ENCODE data around the gene CEND1. TPM values are rescaled to one million over a fixed set of nuclear protein-coding genes. Genes with fewer than 3 reads are reported as not detected.

Gene CEND1
- polyA plus RNA-seq, 1 donor from 2014 or later = 11.8 TPM

- H2AFZ ChIP-seq (ENCODE audit: low read depth, low read length) = no peak overlapping the region
- no peak for TF ChIP-seq MXI1 (conservative IDR thresholded peaks at IDR 0.05; ENCODE audit: poor library complexity, severe bottlenecking)
- TF ChIP-seq POLR2AphosphoS5 (IDR thresholded peaks at IDR 0.05) = no peak
- no peak for TF ChIP-seq CTCF (IDR thresholded peaks at IDR 0.05; ENCODE audit: poor library complexity, severe bottlenecking)
- TF ChIP-seq TAF1 (IDR thresholded peaks at IDR 0.05; ENCODE audit: low read depth) = no peak
- no peak for TF ChIP-seq REST (IDR thresholded peaks at IDR 0.05; ENCODE audit: borderline replicate concordance)
- TF ChIP-seq EP300 (conservative IDR thresholded peaks at IDR 0.05; ENCODE audit: poor library complexity, severe bottlenecking) = no peak
- no peak for TF ChIP-seq SMC3 (conservative IDR thresholded peaks at IDR 0.05; ENCODE audit: poor library complexity)
- no peak for TF ChIP-seq RAD21 (conservative IDR thresholded peaks at IDR 0.05)
- no peak for TF ChIP-seq EZH2 (IDR thresholded peaks at IDR 0.05; ENCODE audit: borderline replicate concordance, insufficient read depth, low read length, poor library complexity, severe bottlenecking)
- H3F3A ChIP-seq (ENCODE audit: insufficient read depth, low read length, poor library complexity, severe bottlenecking) = no peaks in the 10 kb centered on the region
- no peaks in the 10 kb centered on the region for H4K20me1 ChIP-seq (ENCODE audit: insufficient read depth)
- no peaks in the 10 kb centered on the region for H3K9me3 ChIP-seq (ENCODE audit: low read length)
- peak overlapping the region; percentile 100 for H3K4me3 ChIP-seq (ENCODE audit: low read length)
- no peak overlapping the region for H3K4me2 ChIP-seq (ENCODE audit: low read length)
- peaks cover 13% of the 10 kb centered on the region for H3K79me2 ChIP-seq (replicated peaks; ENCODE audit: insufficient read depth, low read length)
- no peaks in the 10 kb centered on the region for H3K36me3 ChIP-seq (ENCODE audit: insufficient read depth, low read length)
- no peaks in the 10 kb centered on the region for H3K9me2 ChIP-seq (ENCODE audit: insufficient read depth, low read length)
- no peak overlapping the region for H3K27ac ChIP-seq (ENCODE audit: low read length)
- H3K9ac ChIP-seq (ENCODE audit: low read length) = peak overlapping the region; percentile 99
- no peaks in the 10 kb centered on the region for H3K27me3 ChIP-seq (ENCODE audit: insufficient read depth, low read depth, low read length)
Observed at GRCh38 chr11:794766-795633, 5.1 kb upstream of the CEND1 start.

DNA sequence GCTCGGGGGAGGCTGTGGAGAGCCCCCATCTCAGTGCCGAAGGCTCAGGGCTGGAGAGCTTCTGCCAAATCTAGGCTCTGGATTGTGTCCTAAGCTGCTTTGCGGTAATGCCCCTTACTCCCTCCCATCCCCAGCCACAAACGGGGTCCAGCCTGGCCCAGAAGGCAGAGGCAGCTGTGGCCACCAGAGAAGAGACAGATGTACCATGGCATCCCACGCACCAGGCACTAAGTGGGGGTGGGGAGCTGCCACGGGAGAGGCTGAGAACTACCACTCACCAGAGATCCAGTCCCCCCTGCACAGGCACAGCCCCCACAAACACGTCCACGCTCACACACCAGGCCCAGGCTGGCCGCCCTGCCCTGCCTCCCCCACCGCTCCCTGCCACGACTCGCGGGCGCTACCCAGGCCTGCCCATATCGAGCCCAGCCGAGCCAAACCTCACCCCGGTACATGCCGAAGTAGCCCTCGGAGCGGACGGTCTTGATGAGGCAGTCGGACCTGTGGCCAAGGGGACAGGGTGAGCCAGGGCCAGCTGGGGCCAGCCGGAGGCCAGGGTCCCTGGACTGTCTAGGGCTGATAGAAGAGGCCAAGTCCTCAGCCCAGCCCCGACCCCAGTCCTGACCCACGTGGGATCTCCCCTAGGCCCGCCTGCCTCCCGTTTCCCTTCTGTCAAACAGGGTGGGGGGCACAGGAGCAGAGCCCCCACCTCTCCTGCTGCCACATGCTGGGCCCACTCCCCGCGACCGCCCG, 4.3 kb upstream of the CEND1 start:
- Histone ChIP-seq H4K20me1 (ENCODE audit: insufficient read depth) (no peaks in the 10 kb centered on the region), H3K4me3 (ENCODE audit: low read length) (no peak overlapping the region), H2AFZ (ENCODE audit: low read depth, low read length) (no peak overlapping the region), H3K79me2 (replicated peaks; ENCODE audit: insufficient read depth, low read length) (peaks cover 13% of the 10 kb centered on the region), H3K9me3 (ENCODE audit: low read length) (no peaks in the 10 kb centered on the region), H3F3A (ENCODE audit: insufficient read depth, low read length, poor library complexity, severe bottlenecking) (no peaks in the 10 kb centered on the region), H3K27me3 (ENCODE audit: insufficient read depth, low read depth, low read length) (no peaks in the 10 kb centered on the region), H3K27ac (ENCODE audit: low read length) (no peak overlapping the region), H3K4me2 (ENCODE audit: low read length) (no peak overlapping the region), H3K9me2 (ENCODE audit: insufficient read depth, low read length) (no peaks in the 10 kb centered on the region), H3K9ac (ENCODE audit: low read length) (no peak overlapping the region), H3K36me3 (ENCODE audit: insufficient read depth, low read length) (no peaks in the 10 kb centered on the region)
- TF ChIP-seq EZH2 (IDR thresholded peaks at IDR 0.05; ENCODE audit: borderline replicate concordance, insufficient read depth, low read length, poor library complexity, severe bottlenecking) (no peak), MXI1 (conservative IDR thresholded peaks at IDR 0.05; ENCODE audit: poor library complexity, severe bottlenecking) (no peak), EP300 (conservative IDR thresholded peaks at IDR 0.05; ENCODE audit: poor library complexity, severe bottlenecking) (no peak), POLR2AphosphoS5 (IDR thresholded peaks at IDR 0.05) (no peak), TAF1 (IDR thresholded peaks at IDR 0.05; ENCODE audit: low read depth) (no peak), RAD21 (conservative IDR thresholded peaks at IDR 0.05) (no peak), REST (IDR thresholded peaks at IDR 0.05; ENCODE audit: borderline replicate concordance) (no peak), CTCF (IDR thresholded peaks at IDR 0.05; ENCODE audit: poor library complexity, severe bottlenecking) (no peak), SMC3 (conservative IDR thresholded peaks at IDR 0.05; ENCODE audit: poor library complexity) (no peak)
